Fibroblast of villous mesenchyme (primary cell): Measurements from ENCODE around the gene HAPLN2. TPM values are rescaled to one million over a fixed set of nuclear protein-coding genes. Genes with fewer than 3 reads are reported as not detected.

ENCODE experiments used
- DNase-seq: peaks from one replicate; pipeline ENCODE4 v3.0.0-alpha.2; 2010; ENCODE audit warnings: low read depth
- H3K4me3 ChIP-seq: 2 replicates; pipeline ENCODE4 v1.5.1; 2011; ENCODE audit warnings: low read depth, mild to moderate bottlenecking, low read length
- total RNA-seq: library from RNA; depleted of rRNA; stranded (reverse); fragments of >200 nt; gene quantifications from 2 replicates; pipeline ENCODE4 v1.2.3, GENCODE V29; 2012
- TF ChIP-seq, protein P1 (sequence below): IDR thresholded peaks from 2 replicates; pipeline ENCODE4 v1.5.1; 2012; ENCODE audit warnings: low read depth, mild to moderate bottlenecking, low read length; ENCODE audit not compliant: insufficient read depth

Gene HAPLN2
- total RNA-seq, 1 donor: not detected

DNA sequence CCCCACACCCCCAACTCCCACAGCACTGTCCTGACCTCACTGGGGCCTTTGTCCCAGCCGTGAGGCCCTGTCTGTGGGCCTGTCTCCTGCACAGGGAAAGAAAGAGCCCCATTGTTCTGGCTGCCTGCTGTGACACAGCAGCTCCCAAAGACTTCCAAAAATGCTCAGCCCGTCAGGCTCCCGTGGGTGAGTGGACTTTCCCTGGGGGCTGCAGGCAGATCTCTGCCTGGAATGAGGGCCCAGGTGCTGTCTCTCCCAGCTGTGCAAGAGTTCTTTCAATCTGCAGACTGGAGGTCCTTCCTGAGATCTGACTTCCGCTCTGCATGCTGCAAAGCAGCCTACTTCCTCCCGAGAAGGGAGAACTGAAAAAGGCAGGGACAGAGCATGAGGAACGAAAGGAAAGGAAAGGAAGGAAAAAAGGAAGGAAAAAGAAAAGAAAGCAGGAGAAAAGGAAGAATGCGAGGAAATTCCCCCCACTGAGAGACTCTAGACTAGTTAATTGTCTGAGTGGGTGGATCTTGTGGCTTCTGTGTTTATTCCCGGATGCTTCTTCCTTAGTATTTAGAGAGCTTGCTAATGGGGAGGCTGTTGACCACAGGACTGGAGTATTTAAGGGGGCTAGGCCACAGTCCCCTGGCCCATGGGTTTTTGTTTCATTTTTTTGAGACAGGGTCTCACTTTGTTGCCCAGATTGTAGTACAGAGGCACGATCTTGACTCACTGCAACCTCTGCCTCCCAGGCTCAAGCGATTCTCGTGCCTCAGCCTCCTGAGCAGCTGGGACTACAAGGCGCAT lies 43.0 kb downstream of the HAPLN2 start:
- H3K4me3 ChIP-seq: no peak overlapping the region
- TF ChIP-seq, protein P1, sequence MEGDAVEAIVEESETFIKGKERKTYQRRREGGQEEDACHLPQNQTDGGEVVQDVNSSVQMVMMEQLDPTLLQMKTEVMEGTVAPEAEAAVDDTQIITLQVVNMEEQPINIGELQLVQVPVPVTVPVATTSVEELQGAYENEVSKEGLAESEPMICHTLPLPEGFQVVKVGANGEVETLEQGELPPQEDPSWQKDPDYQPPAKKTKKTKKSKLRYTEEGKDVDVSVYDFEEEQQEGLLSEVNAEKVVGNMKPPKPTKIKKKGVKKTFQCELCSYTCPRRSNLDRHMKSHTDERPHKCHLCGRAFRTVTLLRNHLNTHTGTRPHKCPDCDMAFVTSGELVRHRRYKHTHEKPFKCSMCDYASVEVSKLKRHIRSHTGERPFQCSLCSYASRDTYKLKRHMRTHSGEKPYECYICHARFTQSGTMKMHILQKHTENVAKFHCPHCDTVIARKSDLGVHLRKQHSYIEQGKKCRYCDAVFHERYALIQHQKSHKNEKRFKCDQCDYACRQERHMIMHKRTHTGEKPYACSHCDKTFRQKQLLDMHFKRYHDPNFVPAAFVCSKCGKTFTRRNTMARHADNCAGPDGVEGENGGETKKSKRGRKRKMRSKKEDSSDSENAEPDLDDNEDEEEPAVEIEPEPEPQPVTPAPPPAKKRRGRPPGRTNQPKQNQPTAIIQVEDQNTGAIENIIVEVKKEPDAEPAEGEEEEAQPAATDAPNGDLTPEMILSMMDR: no peak
- peak; percentile 40 for DNase-seq

DNA sequence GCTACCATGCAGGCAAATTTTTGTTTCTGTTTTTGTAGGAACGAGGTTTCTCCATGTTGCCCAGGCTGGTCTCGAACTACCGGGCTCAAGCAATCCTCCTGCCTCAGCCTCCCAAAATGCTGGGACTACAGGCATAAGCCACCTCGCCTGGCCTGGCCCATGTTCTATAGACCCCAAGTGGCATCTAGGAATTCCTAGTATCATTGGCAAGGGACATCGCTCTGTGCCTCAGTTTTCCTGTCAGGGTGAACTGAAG lies 43.5 kb downstream of the HAPLN2 start:
- TF ChIP-seq, protein P1: no peak
- no peak for DNase-seq
- H3K4me3 ChIP-seq: no peak overlapping the region

DNA sequence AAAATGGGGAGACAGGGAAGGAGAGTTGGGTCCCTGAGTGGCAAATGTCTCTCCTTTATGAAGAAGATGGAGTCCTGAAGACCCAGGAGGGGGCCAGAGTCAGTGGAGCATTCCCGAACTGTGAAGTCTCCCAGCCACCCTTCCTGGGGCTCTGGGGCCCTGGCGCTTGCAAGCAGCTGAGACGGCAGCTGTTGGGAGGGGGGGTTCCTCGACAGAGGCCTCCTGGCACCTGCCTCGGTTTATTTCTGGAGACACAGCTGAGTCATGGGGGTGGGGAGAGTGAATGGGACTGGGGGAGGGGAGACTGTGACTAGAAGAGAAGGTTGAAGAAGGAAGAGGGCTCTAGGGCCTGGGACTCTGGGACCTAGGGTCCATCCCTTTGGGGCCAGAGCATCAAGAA lies 44.0 kb downstream of the HAPLN2 start:
- no peak overlapping the region for H3K4me3 ChIP-seq
- peak; percentile 37 for DNase-seq
- TF ChIP-seq, protein P1: no peak

DNA sequence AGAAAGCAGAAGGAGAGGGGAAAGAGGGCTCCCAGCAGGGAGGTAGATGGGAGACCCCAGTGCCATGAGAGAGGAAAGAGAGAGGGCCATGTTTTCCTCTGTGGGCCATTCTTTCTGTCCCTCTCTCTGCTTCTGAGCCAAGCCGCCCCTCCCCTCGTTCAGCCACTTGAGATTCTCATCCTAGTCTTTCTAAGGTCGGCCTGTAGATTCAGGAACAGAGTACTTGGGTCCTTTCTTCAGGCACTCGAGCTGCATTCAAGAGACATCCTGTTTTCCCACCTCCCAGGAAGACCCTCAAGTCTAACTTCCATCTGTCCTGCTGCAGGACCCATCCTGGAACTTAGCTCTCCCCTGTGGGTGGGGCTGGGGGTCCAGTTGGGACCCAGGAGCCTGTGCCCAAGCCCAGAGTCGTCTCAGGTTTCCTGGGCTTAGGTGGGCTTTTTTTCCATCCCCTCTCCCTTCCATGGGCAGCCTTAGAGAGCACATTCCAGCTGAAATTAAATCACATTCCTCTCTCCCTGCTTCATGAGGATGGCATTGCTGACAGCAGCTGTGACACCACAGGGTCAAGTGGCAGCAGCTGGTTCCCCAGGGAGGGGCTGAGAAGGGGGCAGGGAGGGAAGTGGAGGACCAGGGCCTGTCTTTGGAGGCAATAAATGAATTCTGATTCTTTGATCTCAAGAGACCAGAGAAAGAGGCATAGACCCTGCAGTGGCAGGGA lies 45.0 kb downstream of the HAPLN2 start:
- no peak for DNase-seq
- TF ChIP-seq, protein P1: no peak
- no peak overlapping the region for H3K4me3 ChIP-seq

DNA sequence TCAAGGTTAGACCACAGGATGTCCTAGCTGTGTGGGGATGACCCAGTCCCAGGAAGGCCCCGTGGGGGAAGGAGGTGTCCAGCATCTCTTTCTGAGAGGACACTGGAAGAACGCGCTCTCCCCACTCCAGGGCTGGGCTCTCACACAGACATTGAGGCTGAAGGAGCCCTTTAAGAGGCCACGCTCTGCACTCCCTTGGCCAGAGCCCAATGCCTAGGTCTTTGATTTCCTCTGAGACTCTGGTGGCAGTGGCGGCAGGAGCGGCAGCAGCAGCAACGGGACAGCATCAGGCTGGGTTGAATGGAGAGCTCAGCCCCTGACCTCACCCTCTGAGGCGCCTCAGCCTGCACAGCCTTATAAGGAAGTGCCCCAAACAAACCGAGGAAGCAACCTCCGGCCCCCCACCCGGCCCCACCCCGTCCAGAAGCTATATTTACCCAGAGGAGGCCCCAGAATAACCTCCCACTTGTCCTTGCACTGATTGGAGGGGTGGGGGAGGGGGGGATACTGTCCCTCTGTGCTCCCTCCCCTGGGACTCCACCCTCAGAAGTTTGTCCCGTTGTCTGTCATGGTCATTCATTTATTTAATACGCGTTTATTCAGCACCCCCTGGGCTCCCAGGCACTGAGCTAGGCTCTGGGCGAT lies 45.7 kb downstream of the HAPLN2 start:
- H3K4me3 ChIP-seq: no peak overlapping the region
- TF ChIP-seq, protein P1: no peak
- DNase-seq: no peak

DNA sequence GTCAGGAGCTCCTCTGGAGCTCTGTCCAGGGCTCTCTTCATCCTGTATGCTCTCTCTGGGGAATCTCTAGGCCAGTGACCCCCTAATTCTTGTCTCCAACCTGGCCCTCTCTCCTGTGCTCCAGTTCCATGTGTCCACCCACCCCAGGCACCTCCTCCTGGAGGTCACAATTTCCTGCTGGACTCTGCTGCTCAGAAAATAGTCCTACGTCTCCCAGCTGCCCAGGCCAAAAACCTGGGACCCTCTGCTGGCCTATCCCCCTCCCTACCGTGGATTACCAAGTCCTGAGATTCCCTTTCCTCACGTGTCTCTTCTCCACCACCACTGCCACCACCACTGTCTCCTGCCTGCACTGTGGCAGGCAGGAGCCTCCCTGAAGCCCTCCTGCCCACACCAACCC lies 46.3 kb downstream of the HAPLN2 start:
- no peak overlapping the region for H3K4me3 ChIP-seq
- TF ChIP-seq, protein P1: no peak
- no peak for DNase-seq
